HG02970 (cell line): ENCODE results near the gene TRIM58.

Experiments
- ATAC-seq: cut with Tn5 transposase; IDR thresholded peaks from one replicate; pipeline ENCODE4 v1.9.1; 2021; ENCODE audit warnings: mild to moderate bottlenecking, moderate library complexity, moderate number of reproducible peaks; ENCODE audit not compliant: unreplicated experiment, low FRiP score

The TRIM58 gene

GRCh38 chr1:247883346-247883745 lies 26.4 kb downstream of the TRIM58 start:
- ATAC-seq = no peak

GRCh38 chr1:247884797-247885413 lies 27.9 kb downstream of the TRIM58 start:
- ATAC-seq = no peak

DNA sequence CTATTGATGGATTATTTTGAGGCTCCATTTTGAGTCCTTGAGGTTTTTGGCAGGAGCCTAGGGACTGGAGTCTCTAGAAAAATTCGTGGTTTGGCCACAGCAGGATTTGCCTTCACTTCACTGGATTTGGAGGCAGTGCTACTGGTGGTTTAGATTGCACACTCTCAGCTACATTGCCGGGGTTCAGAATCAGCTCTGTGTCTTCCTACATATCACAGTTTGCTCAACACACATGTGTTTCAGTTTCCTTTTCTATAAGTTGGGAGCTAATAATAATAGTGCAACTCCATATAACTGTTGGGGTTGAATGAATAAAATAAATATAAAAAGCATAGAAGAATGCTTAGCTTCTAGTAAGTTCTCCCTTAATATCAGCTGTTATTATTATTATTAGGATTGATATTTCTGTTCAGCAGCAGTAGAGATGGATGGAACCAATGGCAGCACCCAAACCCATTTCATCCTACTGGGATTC lies 38.2 kb downstream of the TRIM58 start, which contains the start of gene OR2W3:
Gene OR2W3 (plus strand): TSS at position 425 of the 475 bp plus-strand sequence. CDS start 0 bp downstream, at position 425.
- ATAC-seq = no peak

DNA sequence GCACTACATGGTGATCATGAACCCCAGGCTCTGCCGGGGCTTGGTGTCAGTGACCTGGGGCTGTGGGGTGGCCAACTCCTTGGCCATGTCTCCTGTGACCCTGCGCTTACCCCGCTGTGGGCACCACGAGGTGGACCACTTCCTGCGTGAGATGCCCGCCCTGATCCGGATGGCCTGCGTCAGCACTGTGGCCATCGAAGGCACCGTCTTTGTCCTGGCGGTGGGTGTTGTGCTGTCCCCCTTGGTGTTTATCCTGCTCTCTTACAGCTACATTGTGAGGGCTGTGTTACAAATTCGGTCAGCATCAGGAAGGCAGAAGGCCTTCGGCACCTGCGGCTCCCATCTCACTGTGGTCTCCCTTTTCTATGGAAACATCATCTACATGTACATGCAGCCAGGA lies 39.0 kb downstream of the TRIM58 start:
- no peak for ATAC-seq

DNA sequence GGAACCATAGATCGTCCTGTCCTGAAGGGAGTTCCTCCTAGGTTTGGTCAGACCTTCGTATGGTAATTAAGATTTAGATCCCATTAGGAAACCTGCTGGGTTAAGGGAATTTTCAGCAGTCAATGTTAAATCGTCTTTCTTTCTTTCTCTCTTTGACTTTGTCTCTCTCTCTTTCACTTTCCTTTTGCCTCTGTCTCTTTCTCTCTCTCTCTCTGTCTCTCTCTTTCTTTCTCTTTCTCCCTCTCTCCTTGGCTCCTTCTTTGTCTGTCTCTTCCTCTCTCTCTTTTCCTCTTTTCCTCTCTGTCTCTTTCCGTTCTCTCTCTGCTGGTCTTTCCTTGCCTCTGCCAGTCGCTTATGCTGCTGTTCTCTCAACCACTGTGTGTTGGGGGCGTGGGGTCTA lies 47.1 kb downstream of the TRIM58 start:
- no peak for ATAC-seq

- no peak for ATAC-seq
These were observed 48.2 kb downstream of the TRIM58 start for GRCh38 chr1:247905181-247905580.

- ATAC-seq = no peak
These were observed 49.0 kb downstream of the TRIM58 start for GRCh38 chr1:247905910-247906503.

DNA sequence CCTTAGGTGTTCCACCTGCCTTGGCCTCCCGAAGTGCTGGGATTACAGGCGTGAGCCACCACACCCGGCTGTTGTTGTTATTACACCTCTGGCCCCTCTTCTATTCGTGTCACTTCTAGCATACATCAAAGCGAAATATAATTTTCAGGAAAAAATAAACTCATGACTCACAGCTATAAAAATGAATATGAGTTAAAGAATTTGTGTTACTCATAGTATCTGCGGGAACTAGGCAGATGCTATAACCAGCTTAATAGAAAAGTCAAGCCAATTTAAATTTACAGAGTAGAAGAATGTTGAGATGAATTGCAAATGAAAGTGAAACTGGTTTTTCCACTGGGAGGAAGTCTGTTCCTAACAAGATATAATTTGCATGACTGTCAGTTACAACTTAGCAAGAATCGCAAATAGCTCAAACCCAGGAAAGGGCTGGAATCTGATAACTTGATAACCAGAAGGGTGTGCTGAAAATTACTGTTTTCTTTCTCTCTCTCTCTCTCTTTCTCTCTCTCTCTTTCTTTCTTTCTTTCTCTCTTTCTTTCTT lies 49.6 kb downstream of the TRIM58 start:
- ATAC-seq = no peak

DNA sequence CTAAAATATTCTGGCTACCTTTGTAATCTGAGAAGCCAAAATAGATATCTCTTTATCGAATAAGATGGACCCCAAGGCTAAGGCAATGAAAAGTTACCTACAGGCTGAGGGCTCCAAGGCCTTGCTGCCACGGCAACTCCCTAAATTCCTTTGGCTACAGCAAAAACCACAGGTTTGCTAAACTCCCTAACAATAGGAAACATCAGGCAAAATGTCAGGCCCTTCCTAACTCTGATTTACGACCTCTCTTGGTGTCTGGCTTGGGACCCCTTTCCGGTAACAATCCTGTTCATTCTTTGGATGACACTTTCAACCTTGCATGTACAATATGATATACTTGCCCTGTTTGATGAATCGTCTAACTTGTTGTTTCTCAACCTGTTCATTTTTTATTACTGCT lies 51.8 kb downstream of the TRIM58 start:
- ATAC-seq = no peak

DNA sequence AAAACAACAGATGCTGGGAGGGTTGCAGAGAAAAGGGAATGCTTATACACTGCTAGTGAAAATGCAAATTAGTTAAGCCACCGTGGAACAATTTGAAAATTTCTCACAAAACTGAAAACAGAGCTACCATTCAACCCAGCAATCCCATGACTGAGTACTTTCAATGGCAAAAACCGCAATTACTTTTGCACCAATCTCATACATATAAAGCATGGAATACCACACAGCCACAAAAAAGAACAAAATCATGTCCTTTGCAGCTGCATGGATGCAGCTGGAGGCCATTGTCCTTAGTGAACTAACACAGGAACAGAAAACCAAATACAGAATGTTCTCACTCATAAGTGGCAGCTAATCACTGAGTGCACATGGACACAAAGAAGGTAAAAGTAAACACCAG lies 56.8 kb downstream of the TRIM58 start:
- ATAC-seq = no peak

DNA sequence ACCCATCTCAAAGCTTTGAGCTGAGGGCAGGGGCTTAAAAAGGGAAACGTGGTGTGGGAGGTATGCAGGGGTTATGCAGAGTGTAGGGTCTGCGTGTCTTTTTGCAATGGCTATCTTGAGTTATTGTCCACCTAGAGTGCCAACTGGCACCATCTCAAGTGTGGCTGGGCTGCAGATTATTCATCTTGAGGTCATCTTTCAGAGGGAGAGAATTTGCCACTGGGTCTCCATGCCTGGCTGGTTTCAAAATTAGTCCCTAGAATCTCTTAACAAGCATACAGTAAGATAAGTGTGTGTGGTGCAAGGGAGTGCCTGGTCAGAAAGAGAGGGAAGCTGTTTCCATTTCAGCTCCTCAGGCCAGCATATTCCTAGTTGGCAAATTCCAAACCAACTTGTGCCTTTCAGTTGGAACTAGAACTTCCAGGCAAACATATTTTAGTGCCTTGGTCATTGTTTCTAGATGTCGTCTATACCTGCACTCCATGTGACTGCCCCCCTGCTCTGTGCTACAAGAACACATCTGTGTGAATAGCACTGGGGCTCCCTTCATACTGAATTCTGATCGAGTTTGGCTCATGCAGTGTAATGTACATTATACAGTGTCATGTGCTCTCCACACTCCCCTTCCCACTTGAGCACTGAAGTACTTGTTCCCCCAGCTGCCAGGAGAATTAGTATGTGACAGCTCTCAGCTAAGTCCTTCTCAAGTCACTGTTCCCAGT lies 58.1 kb downstream of the TRIM58 start:
- no peak for ATAC-seq

DNA sequence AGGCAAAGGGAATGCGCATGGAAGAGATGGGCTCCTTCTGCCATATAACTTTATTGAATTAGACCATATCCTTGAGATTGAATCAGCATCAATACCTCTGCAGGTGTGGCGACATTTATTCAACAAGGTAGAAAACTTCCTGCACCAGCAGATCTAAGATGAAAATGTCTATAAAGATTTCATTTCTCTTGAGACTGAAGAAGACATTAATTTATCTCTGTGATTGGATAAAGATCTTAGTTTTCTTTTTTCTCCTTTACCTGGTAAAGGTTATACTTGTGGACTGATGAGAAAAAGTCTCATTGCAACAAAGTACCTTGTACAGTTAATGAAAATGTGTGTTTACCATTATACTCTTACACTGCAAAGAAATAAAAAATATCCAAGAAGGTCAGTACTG lies 63.0 kb downstream of the TRIM58 start, which contains the start of gene OR2T8:
Gene OR2T8 (plus strand): TSS at position 301 of the 400 bp plus-strand sequence. CDS start 766 bp downstream, outside the sequence.
- ATAC-seq = no peak

DNA sequence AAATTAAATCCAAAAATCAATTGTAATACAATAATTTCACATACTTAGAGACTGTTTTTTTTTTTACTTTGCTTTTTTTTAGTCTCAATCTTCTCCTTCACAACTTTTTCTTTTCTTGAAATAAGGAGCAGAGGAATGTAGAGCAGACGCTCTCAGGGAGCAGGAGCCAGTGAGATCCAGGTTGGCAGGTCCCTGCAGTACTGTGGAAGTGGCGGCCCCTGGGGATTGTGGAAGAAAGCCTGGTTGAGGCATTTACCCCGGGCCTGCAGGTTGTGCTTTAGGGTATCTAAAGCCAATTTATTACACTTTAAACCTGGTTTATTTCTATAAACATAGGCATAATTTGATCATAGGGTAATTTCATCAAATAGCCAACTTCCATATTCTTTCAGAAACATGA lies 67.0 kb downstream of the TRIM58 start:
- no peak for ATAC-seq

GRCh38 chr1:247924868-247925267 lies 67.9 kb downstream of the TRIM58 start, which contains the start of gene OR2AJ1:
Gene OR2AJ1 (plus strand): TSS chr1:247924889. CDS start chr1:247933769, 8,880 bp downstream.
- ATAC-seq = no peak
